Heart left ventricle (tissue), 16 donors: ENCODE results near the gene PHKB. TPM values are rescaled to one million over a fixed set of nuclear protein-coding genes. Genes with fewer than 3 reads are reported as not detected.

Experiments
- ATAC-seq, 4 donors: fragments of 200-7000 bp; cut with Tn5 transposase; one replicate each; pipeline ENCODE4 v1.9.1; 2020 to 2022; ENCODE audit warnings: moderate library complexity in 4 of 4, mild to moderate bottlenecking in 3 of 4, moderate number of reproducible peaks in 1 of 4
- DNase-seq, 5 donors: peaks; one replicate each; pipeline ENCODE4 v3.0.0-alpha.2; 2020
- H3K27ac ChIP-seq, 12 donors: fragments of 200-600 bp; sonication (generic) in 4 of 12; one replicate each; pipeline versions ENCODE4 v1.5.0 to v1.8.0; 2016 to 2022; ENCODE audit warnings: mild to moderate bottlenecking in 2 of 12
- H3K27me3 ChIP-seq, 9 donors: fragments of 200-600 bp; sonication (generic) in 2 of 9; one replicate each; pipeline versions ENCODE4 v1.5.1 to v1.8.0; 2016 to 2022; ENCODE audit warnings: mild to moderate bottlenecking in 3 of 9
- H3K36me3 ChIP-seq, 9 donors: fragments of 200-600 bp; sonication (generic) in 2 of 9; one replicate each; pipeline versions ENCODE4 v1.5.0 to v1.8.0; 2018 to 2022; ENCODE audit warnings: mild to moderate bottlenecking in 2 of 9
- H3K4me1 ChIP-seq, 12 donors: fragments of 200-600 bp; sonication (generic) in 4 of 12; one replicate each; pipeline versions ENCODE4 v1.5.0 to v1.8.0; 2016 to 2022; ENCODE audit warnings: mild to moderate bottlenecking in 3 of 12
- H3K4me3 ChIP-seq, 12 donors: fragments of 200-600 bp; sonication (generic) in 4 of 12; one replicate each; pipeline versions ENCODE4 v1.5.0 to v1.8.0; 2017 to 2022; ENCODE audit warnings: mild to moderate bottlenecking in 9 of 12, moderate library complexity in 4 of 12
- H3K9me3 ChIP-seq, 12 donors: fragments of 200-600 bp; sonication (generic) in 4 of 12; one replicate each; pipeline versions ENCODE4 v1.5.0 to v1.8.0; 2016 to 2022; ENCODE audit warnings: mild to moderate bottlenecking in 1 of 12
- CTCF ChIP-seq, 12 donors: fragments of 200-600 bp; sonication (generic) in 4 of 12; IDR thresholded peaks; one replicate each; pipeline versions ENCODE4 v1.5.0 to v1.8.0; 2018 to 2022; ENCODE audit warnings: antibody characterized with exemption in 12 of 12, mild to moderate bottlenecking in 5 of 12
- POLR2A ChIP-seq, 2 donors: fragments of 450-650 bp; IDR thresholded peaks; one replicate each; pipeline ENCODE4 v1.6.1; 2017; ENCODE audit warnings: antibody characterized with exemption in 2 of 2, mild to moderate bottlenecking in 2 of 2, moderate library complexity in 2 of 2
- WGBS, 4 donors: extraction: QIAGEN DNeasy Blood & Tissue Kit in 2 of 4; methylation state at CpG; one replicate each; pipeline versions ENCODE4 v1.1.5 to v1.1.7; 2013 to 2018; 5-methylcytosine and 5-hydroxymethylcytosine counted together
- intact Hi-C, 10 donors: fragments of 100-400 bp; cut with DNase I; formaldehyde crosslinking; loops; one replicate each; pipeline versions ENCODE4 v1.11.1 to v1.14.2; 2022
- polyA plus RNA-seq, 2 donors: library from polyadenylated mRNA; stranded (reverse); fragments of 200-250 nt; gene quantifications; one replicate each; pipeline ENCODE4 v1.2.3, GENCODE V29; 2013
- total RNA-seq, 9 donors: library from RNA; depleted of rRNA in 2 of 9; stranded (reverse); fragments of >200 nt in 2 of 9; fragmentation: NEBNext Ultra II Directional in 3 of 9; extraction: Animal tissue kit (Norgen Biotek cat#: 25700) in 3 of 9; gene quantifications; one replicate each; pipeline versions ENCODE4 v1.1.0 to v1.2.4, GENCODE V29; 2016 to 2023
- donor health status: ischemic (EF 13 %, LVEDD 7.1; RV severe dilation, severe dysfunction).
- donor health status: healthy with polysubstance abuse.
- donor health status: DM: no; HTN: yes; CAD: no.
- donor health status: DM: no; HTN: no; CAD: no.
- donor health status: ischemic (EF 25% LVEDD 6.9; RV normal size, moderate dysfunction).
- donor health status: ischemic (EF 25% LVEDD 5.7; RV mildly dilated, moderate dysfunction).
- donor health status: healthy.
- donor health status: DM: yes; HTN: yes; CAD: no.
- donor health status: ischemic (EF 35%, LVEDD 5.7; RV mildly dilated, moderate dysfunction).
- donor health status: nonischemic (EF 11% LVEDD 7.7; RV severe dilation, severe dysfunction).
- donor health status: DM: yes; HTN: yes; CAD: no.
- donor health status: PGD.
- donor health status: ischemic (EF 29% LVEDD 5.4; RV normal size, mild dysfunction).
- donor health status: nonischemic (EF 23%, LVEDD 6.1; RV moderate dilation, normal function).

PHKB gene
- total and polyA plus RNA-seq, 11 donors: 14.2 to 70.1 (median 61.3) TPM

DNA sequence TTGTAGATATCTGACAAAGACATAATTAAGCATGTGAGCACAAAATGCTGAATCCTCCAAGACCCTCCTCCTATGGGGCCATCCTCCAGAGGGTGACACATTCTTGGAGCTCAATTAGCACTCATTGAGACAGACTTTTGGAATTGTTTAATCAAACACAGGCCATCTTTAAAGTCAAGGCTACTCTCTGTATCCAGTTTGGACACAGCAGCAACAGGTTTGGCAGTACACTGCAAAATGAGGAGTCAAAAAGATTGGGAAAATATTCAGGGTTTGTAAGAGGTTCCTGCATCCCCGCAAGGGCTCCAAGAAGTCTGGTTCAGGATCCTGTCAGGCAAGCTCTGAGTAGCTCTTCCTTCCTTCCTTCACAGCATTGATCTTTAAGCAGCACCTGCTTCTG, 1.5 kb upstream of the PHKB start:
- no peak for ATAC-seq
- Histone ChIP-seq H3K4me3 (peak overlapping the region in 8 of 12 donors; percentile 78 to 95 (median 90)), H3K27ac (peak overlapping the region in 5 of 12 donors; percentile 95 to 99 (median 99)), H3K9me3 (no peaks in the 10 kb centered on the region), H3K27me3 (no peaks in the 10 kb centered on the region), H3K36me3 (peaks cover 0 to 45% (median 35%) of the 10 kb centered on the region in 9 donors), H3K4me1 (peaks cover 13 to 45% (median 40%) of the 10 kb centered on the region in 12 donors)
- intact Hi-C loops: loop anchor here in 5 of 10 donors (2.0 to 10.0 kb wide), 6 partner anchors 35 to 487 kb away; partner anchors contain the start of genes DNAJA2 (in 1 of the 5) and NETO2 (in 1 of the 5)
- no peak for DNase-seq
- TF ChIP-seq POLR2A (IDR thresholded peaks at IDR 0.05) (no peak), CTCF (IDR thresholded peaks at IDR 0.05) (no peak)
- WGBS, 4 donors: 64 to 91% (median 83%) methylated on average over 1 of the region's 1 CpG

DNA sequence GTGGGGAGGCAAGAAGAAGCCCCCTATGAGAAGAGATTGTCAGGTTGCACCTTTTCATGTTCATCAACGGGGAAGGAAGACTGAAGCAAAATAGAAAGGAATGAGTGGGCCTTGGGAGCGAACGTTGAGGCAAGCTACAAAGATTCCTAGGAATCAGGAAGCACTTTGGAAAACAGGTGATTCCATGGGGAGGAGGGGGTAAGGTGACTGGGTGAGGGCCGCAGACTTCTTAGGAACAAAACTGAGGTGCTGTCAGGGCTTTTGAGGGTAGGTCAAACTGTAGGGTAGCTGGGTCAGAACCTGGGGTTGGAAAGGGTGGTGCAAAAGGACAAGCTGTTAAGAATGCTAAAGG, 796 bp upstream of the PHKB start:
- ATAC-seq: no peak
- Histone ChIP-seq H3K27ac (peak overlapping the region; percentile 94 to 100 (median 99)), H3K4me1 (peaks cover 13 to 53% (median 46%) of the 10 kb centered on the region in 12 donors)

DNA sequence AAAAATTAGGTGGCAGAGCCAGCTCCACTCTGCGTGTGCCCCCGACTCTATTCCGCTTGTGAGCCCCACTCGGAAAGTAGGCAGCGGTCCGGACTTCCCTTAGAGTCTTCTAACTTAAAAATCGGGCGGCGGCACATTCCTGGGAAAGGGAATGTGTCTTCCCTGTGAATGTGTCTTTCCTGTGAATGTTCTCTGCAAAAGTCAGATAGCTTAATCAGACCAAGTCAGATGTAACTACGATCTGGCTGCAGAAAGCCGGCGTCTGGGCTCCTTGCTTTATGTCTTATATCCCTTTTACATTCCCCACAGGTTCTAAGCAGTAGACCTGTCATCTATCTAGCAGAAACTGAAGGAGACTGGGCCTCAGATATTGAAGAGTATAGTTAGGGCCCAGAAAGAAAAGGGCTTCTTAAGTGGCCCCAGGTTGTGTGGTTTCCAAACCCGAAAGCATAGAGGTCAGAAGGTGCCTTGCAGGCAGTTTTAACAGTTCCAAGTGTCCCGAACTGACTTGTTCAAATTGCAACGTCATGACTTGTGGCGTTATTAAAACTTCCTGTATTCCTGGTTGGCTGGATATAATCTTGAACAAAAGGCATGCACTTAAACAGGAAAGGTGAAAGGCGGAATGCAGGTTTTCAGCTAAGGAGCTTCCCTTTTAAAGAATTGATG, 601 bp downstream of the PHKB start:
- TF ChIP-seq CTCF (IDR thresholded peaks at IDR 0.05) (no peak), POLR2A (IDR thresholded peaks at IDR 0.05) (no peak)
- Histone ChIP-seq H3K9me3 (no peaks in the 10 kb centered on the region), H3K4me1 (peaks cover 17 to 67% (median 58%) of the 10 kb centered on the region in 12 donors), H3K36me3 (peaks cover 0 to 29% (median 20%) of the 10 kb centered on the region in 9 donors), H3K4me3 (peak overlapping the region; percentile 78 to 96 (median 90)), H3K27ac (peak overlapping the region; percentile 94 to 100 (median 99)), H3K27me3 (no peaks in the 10 kb centered on the region)
- 1 to 2% (median 2%) methylated on average over 17 of the region's 17 CpGs for WGBS, 4 donors
- DNase-seq: peak in 1 of 5 donors; percentile 14
- intact Hi-C loops: loop anchor here in 6 of 10 donors (1.0 to 10.0 kb wide), 8 partner anchors 32 to 489 kb away; partner anchors contain the start of genes DNAJA2 (in 1 of the 6) and NETO2 (in 1 of the 6)
- peak in 3 of 4 donors; percentile 41 to 70 (median 57) for ATAC-seq

More for the DNA sequence above, 796 bp upstream of the PHKB start:
- TF ChIP-seq POLR2A (IDR thresholded peaks at IDR 0.05): no peak
- no peak for TF ChIP-seq CTCF (IDR thresholded peaks at IDR 0.05)
- H3K4me3 ChIP-seq: peak overlapping the region; percentile 78 to 96 (median 90)
- H3K27me3 ChIP-seq: no peaks in the 10 kb centered on the region
- peaks cover 0 to 40% (median 30%) of the 10 kb centered on the region in 9 donors for H3K36me3 ChIP-seq
- intact Hi-C loops: loop anchor here in 5 of 10 donors (2.0 to 10.0 kb wide), 6 partner anchors 34 to 488 kb away; partner anchors contain the start of genes DNAJA2 (in 1 of the 5) and NETO2 (in 1 of the 5)
- 2 to 4% (median 3%) methylated on average over 4 of the region's 4 CpGs for WGBS, 4 donors
- H3K9me3 ChIP-seq: no peaks in the 10 kb centered on the region
- no peak for DNase-seq
